ENCODE data around the gene CD2AP.

DNA sequence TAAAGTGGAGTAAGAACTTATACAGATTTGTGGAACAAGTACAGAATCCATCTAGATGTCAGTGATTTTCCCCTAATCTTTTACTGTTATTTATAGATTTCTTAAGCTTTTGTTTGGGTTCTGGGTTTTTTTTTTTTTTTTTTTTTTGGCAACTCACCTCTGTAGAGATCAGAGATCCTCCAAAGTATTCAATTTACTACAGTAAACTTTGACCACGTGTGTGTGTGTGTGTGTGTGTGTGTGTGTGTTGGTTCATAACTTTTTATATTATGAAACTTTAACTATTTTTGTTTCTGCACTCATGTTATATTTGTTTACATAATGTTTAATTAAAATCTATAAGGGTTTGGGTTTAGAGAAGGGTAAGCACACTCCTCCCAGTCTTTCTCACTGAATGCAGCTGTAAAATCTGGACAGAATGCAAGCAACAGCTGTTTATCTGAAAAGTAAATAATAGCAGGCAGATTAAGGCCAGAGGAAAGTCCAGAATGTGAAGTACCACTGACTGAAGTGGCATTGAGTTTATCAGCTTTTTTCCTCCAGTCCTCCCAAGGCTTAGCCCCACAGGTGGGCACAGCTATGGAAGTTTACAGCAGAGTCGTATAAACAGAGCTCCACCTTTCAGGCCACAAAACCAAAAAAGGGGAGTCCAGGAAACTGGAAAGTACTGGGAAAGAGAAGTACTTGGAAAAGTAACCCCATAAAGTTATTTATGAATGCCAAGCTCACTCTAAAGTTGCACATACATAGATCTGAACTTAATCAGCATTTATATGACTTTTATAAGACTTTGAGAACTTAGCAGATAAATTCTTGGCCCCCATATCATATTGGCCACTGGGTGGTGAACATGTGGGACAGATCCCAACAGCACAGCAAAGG, 43.0 kb upstream of the CD2AP start:
- TF ChIP-seq, protein P1, sequence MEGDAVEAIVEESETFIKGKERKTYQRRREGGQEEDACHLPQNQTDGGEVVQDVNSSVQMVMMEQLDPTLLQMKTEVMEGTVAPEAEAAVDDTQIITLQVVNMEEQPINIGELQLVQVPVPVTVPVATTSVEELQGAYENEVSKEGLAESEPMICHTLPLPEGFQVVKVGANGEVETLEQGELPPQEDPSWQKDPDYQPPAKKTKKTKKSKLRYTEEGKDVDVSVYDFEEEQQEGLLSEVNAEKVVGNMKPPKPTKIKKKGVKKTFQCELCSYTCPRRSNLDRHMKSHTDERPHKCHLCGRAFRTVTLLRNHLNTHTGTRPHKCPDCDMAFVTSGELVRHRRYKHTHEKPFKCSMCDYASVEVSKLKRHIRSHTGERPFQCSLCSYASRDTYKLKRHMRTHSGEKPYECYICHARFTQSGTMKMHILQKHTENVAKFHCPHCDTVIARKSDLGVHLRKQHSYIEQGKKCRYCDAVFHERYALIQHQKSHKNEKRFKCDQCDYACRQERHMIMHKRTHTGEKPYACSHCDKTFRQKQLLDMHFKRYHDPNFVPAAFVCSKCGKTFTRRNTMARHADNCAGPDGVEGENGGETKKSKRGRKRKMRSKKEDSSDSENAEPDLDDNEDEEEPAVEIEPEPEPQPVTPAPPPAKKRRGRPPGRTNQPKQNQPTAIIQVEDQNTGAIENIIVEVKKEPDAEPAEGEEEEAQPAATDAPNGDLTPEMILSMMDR (IDR thresholded peaks at IDR 0.05), result no peak
- no peak for TF ChIP-seq POLR2A (IDR thresholded peaks at IDR 0.05)

All from vagina (tissue), 2 donors.